Activated CD8-positive, alpha-beta T cell treated with anti-CD3 and anti-CD28 coated beads, Interleukin-2, amount 10 ng/mL, durations not matched to agents 7 days and 5 days (primary cell): ENCODE measurements around the gene HOXD8. TPM values are rescaled to one million over a fixed set of nuclear protein-coding genes. Genes with fewer than 3 reads are reported as not detected.
A peak's percentile ranks its signal among the peaks of the same experiment; 100 is the strongest.

Experiments used
- ATAC-seq: fragments of 150-1000 bp; cut with Tn5 transposase; one replicate; pipeline ENCODE4 v1.10.0; 2021; ENCODE audit warnings: moderate library complexity
- CTCF ChIA-PET: fragments of 350-600 bp; sonication (Branson Sonifier 250); formaldehyde crosslinking; loops from one replicate; lab custom pipeline; 2021; ENCODE audit warnings: antibody characterized with exemption; lab: Charles Lee
- POLR2A ChIA-PET: fragments of 350-600 bp; sonication (Branson Sonifier 250); formaldehyde crosslinking; loops from one replicate; lab custom pipeline; 2021; ENCODE audit warnings: antibody characterized with exemption; lab: Charles Lee
- DNase-seq: peaks from one replicate; pipeline ENCODE4 v3.0.0-alpha.2; 2020
- H3K27ac Mint-ChIP-seq: one replicate; pipeline ENCODE4 v1.8.0; 2021; ENCODE audit warnings: mild to moderate bottlenecking, mixed read lengths
- H3K27me3 Mint-ChIP-seq: one replicate; pipeline ENCODE4 v1.8.0; 2021; ENCODE audit warnings: low read depth, mixed read lengths
- H3K36me3 Mint-ChIP-seq: one replicate; pipeline ENCODE4 v1.8.0; 2021; ENCODE audit warnings: low read depth, mixed read lengths
- H3K4me1 Mint-ChIP-seq: one replicate; pipeline ENCODE4 v1.8.0; 2021; ENCODE audit warnings: low read depth, mixed read lengths
- H3K4me3 Mint-ChIP-seq: one replicate; pipeline ENCODE4 v1.8.0; 2021; ENCODE audit warnings: mild to moderate bottlenecking, mixed read lengths
- H3K9me3 Mint-ChIP-seq: one replicate; pipeline ENCODE4 v1.8.0; 2022; ENCODE audit warnings: mixed read lengths; ENCODE audit not compliant: insufficient read depth
- total RNA-seq, 2 experiments: library from RNA; stranded (reverse); gene quantifications; one replicate each; pipeline ENCODE4 v1.2.3, GENCODE V29; 2021

The HOXD8 gene
- total RNA-seq: not detected

DNA sequence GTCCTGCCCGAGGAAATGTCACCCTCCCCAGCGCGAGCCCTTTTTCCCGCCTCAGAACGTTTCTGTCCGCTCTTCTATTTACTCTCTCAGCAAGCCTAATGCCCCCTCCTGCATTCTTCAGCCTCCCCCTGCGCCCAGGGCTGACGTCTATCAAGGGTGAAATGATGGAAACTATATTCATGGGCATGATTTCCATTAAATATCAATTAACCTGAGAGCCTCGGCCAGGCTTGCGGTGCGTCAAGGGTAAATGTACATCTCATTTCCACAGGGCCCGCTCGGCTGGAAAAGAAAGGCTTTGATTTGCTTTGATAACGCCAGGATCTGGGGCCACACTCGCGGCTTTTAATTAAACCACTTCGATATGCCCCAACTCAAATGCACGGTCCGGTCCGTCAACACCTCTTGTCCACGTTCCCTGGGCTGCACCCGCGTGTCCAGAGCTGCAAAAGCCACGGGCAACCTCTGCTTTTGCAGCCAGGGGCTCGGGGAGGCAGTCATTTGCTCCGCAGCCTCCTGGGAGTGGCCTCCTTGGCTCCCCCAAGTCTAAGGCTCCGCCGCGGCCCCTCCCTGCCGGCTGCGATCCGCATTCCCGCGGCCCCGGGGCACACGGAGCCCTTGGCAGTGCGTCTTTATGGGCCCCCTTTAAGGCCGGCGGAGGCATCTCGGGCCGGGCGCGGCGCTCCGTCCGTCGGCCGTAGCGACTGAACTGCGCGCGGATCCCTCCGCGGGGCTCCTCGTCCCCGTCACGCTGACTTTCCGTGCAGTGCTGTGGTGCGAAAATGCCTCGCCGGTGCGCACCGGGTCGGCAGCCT, at the start of gene HOXD8:
Gene HOXD8 (plus strand): TSS at position 724 of the 815 bp plus-strand sequence. CDS start 662 bp downstream, outside the sequence.
- Mint-ChIP-seq H3K27ac (peak within 1 kb of the TSS; percentile 64), H3K9me3 (no peaks in the 10 kb centered on the region), H3K4me1 (peaks cover 18% of the 10 kb centered on the region), H3K4me3 (peak within 1 kb of the TSS; percentile 30), H3K36me3 (peaks cover 3% of the 10 kb centered on the region), H3K27me3 (peaks cover 79% of the 10 kb centered on the region)
- DNase-seq (no peak), ATAC-seq (no peak)
- ChIA-PET POLR2A (no interaction called here), CTCF (interaction anchor here (3.4 to 4.6 kb wide), 3 partner anchors 425 to 1019 kb away, joined by 25 to 38 read pairs (median 37); no protein-coding TSS in a partner anchor)

DNA sequence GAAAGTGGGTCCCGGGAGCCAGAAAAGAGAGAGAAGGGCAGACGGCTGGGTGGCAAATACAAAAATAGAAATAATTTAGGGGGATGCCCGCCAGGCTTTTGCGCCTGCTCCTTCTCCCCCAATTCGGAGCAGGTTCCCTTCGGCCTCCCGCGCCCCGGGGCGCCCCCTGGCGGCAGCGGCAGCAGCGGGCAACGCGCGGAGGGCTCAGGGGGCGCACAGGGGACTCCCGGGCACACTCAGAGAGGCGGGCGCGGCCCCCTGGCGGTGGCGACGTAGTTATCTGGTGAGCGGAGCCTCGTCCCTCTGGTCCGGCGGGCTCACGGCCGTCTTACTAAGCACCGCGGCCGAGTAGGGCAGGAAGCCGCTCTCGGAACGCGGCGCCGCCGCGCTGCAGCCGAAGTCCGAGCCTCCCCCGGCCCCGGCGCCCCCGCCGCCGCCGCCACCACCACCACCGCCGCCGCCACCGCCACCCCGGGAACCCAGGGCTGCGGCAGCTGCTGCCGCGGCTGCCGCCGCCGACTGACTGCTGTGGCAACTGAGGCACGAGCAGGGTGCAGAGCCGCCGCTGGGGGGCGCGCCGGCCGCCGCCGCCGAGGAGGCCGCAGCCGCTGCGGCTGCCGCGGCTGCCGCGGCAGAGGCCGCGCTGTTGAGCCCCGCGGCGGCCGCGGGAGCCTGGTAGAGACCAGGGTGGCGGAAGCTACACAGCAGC, 49.5 kb upstream of the HOXD8 start:
- H3K9me3 Mint-ChIP-seq: peaks cover 7% of the 10 kb centered on the region
- peak overlapping the region; percentile 54 for H3K4me3 Mint-ChIP-seq
- H3K27ac Mint-ChIP-seq: peak overlapping the region; percentile 70
- H3K27me3 Mint-ChIP-seq: peaks cover 76% of the 10 kb centered on the region
- POLR2A ChIA-PET: no interaction called here
- H3K36me3 Mint-ChIP-seq: peaks cover 21% of the 10 kb centered on the region
- ATAC-seq (no peak), DNase-seq (no peak)
- H3K4me1 Mint-ChIP-seq: peaks cover 12% of the 10 kb centered on the region
- CTCF ChIA-PET: interaction anchor here (0.8 kb wide), 1 partner anchor 390 kb away, joined by 4 read pairs; no protein-coding TSS in a partner anchor

DNA sequence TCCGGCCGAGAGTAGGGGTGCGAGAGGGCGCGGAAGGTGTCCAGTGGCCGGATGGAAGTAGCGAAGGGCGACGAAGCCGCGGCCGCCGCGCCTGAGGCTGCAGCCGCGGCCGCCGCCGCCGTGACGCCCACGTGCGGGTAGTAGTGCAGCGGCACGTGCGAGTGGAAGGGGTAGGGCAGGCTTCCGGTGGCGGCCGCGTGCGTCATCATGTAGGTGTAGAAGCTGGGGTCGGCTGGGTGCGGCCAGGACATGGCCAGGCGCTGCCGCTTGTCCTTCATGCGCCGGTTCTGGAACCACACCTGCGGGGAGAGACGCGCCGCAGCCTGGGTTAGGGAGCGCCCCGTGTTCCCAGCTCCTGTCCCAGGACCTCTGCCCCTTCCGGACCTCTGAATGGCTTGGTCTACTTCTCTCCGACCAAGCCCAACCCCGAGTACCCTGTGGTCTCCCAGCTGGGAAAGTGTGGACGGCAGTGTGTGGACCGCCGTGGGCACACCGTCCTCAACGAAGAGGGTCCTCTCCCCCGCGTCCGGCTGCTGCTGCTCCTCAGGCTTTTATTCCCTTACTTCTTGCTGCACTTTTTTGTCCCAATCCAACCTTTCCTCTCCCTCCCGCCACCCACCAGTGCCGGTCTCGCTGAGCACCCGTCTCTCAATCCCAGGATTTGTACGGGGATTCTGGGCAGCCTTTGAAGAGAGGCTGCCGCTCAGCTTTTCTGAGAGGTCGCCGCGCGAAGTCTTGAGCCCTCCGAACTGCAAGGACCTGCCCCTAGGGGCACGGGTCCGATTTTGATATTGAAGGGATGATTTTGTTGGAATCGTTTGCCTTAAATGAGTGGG, 48.7 kb upstream of the HOXD8 start:
- peaks cover 7% of the 10 kb centered on the region for H3K9me3 Mint-ChIP-seq
- ChIA-PET CTCF (no interaction called here), POLR2A (no interaction called here)
- H3K27ac Mint-ChIP-seq: peak overlapping the region; percentile 72
- ATAC-seq (no peak), DNase-seq (peak; percentile 21)
- peaks cover 74% of the 10 kb centered on the region for H3K27me3 Mint-ChIP-seq
- H3K4me3 Mint-ChIP-seq: peak overlapping the region; percentile 56
- peaks cover 12% of the 10 kb centered on the region for H3K4me1 Mint-ChIP-seq
- H3K36me3 Mint-ChIP-seq: peaks cover 21% of the 10 kb centered on the region

DNA sequence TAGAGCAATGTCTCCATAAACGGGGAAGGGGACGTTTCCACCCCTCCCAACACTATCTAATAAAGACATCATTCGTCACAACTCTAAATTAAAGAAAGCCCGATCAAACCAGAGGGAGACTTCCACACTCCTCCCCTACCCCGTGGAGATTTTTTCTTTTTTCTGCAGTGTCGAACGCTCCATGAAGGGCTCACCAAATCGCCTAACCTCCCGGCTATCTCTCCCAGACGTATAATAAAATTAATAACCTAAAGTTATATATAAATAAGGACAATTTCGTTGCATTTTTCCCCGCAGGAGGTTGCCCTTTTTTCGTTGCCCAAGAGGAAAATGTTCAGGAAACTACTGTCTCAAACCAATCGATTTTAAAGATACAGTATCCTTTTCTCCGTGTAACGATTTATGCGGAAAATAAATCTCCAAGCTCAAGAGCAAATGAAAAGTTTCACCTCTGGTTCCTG, 48.1 kb upstream of the HOXD8 start:
- H3K4me1 Mint-ChIP-seq: peaks cover 14% of the 10 kb centered on the region
- peaks cover 21% of the 10 kb centered on the region for H3K36me3 Mint-ChIP-seq
- H3K4me3 Mint-ChIP-seq: peak overlapping the region; percentile 56
- peaks cover 72% of the 10 kb centered on the region for H3K27me3 Mint-ChIP-seq
- DNase-seq (peak; percentile 16), ATAC-seq (no peak)
- peaks cover 7% of the 10 kb centered on the region for H3K9me3 Mint-ChIP-seq
- H3K27ac Mint-ChIP-seq: peak overlapping the region; percentile 72
- POLR2A ChIA-PET: no interaction called here
- CTCF ChIA-PET: interaction anchor here (1.6 kb wide), 1 partner anchor 23 kb away, joined by 4 read pairs; no protein-coding TSS in a partner anchor

DNA sequence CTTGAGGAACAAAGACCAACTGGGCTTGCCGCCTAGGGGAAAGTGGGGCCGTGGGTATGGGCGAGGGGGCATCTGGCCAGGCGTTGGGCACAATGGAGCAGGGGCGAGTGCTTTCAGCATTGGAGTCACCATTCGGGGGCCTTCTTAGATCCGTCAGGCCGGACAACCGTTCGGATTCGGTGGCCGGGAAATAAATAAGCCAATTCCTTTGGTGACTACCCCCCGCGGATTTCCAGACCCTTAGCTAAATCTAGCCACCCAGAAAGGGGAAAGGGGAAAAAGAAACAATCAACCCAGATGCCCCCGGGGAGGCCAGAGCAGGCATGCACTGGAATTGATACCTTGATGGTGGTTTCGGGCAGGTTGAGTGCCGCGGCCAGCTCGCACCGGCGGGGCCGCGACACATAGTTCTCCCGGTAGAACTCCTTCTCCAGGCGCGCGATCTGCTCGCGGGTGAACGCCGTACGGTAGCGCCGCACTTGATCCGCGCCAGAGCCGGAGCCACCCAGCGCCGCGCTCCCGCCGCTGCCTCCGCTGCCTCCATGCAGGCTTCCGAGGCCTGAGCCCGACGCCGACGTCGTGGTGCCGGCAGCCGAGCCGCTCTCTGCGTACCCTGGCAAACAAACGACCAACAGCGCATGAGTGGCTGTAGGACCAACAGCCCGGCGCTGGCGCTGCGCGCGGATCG, 47.5 kb upstream of the HOXD8 start:
- H3K4me3 Mint-ChIP-seq: peak overlapping the region; percentile 32
- no peak for ATAC-seq
- POLR2A ChIA-PET: no interaction called here
- H3K9me3 Mint-ChIP-seq: peaks cover 7% of the 10 kb centered on the region
- H3K4me1 Mint-ChIP-seq: peaks cover 15% of the 10 kb centered on the region
- peaks cover 22% of the 10 kb centered on the region for H3K36me3 Mint-ChIP-seq
- H3K27ac Mint-ChIP-seq: peak overlapping the region; percentile 72
- peak; percentile 22 for DNase-seq
- H3K27me3 Mint-ChIP-seq: peaks cover 75% of the 10 kb centered on the region
- CTCF ChIA-PET: interaction anchor here (0.9 to 1.6 kb wide), 3 partner anchors 8 to 45 kb away, joined by 3 to 4 read pairs (median 4); no protein-coding TSS in a partner anchor

DNA sequence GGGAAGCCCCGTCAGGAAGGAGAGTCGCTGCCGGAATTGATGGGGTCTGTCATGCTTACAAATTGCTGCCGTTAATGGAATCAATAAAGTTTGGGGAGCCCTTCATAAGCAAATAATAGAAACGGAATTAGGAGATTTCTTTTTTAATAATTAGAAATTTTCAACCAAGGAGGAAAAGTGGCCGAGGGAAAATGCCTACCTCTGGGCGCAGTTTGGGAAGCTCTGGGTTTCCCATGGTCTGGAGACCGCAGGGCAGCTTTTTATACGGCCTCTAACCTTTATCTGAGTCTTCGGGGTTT, 47.0 kb upstream of the HOXD8 start:
- DNase-seq (no peak), ATAC-seq (no peak)
- H3K9me3 Mint-ChIP-seq: peaks cover 7% of the 10 kb centered on the region
- H3K27ac Mint-ChIP-seq: peak overlapping the region; percentile 22
- peaks cover 15% of the 10 kb centered on the region for H3K4me1 Mint-ChIP-seq
- ChIA-PET CTCF (interaction anchor here (0.9 to 1.6 kb wide), 3 partner anchors 9 to 44 kb away, joined by 3 to 4 read pairs (median 4); no protein-coding TSS in a partner anchor), POLR2A (no interaction called here)
- H3K27me3 Mint-ChIP-seq: peaks cover 78% of the 10 kb centered on the region
- H3K36me3 Mint-ChIP-seq: peaks cover 23% of the 10 kb centered on the region
- peak overlapping the region; percentile 28 for H3K4me3 Mint-ChIP-seq

DNA sequence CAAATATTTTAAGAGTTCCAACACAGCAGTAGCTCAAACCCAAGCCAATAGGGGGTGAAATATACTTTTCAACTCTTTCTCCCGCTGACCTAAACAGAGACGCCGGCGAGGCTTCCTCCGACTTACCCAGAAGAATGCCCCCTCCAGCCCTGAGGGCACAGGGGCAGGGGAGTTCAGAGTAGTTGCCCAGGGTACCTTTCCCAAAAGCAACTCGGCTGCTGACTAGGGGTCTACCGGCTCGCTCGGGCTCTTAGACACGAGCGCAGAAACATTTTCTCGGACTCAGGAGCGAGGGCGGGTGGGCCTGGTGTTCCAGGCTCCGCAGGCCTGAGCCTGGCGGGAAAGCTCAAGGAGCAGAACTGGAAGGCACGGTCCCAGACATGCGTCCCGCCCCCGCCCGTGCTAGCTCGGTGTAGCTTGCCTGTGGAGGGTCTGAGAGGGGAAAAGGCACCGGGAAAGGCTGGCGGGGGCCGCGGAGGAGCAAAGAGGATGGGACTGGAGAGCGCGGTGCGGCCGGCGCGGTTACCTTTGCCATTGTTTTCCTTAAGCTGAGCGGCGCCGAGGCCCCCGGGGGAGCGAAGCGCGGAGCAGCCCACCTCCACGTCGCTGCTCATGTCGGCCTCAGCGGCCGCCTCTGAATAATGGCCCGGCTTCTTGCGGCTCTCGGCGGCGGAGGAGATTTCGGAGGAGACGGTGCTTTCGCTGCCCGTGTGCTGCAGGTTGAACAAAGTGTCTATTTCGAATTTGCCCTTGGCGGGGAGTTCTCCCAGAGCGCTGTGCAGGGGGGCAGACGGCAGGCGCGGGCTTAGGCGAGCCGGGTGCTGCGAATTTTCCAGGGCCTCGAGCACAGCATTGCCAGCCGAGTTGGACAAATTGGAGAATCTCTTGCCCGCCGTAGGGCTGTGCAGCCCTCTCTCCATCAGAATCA, 46.4 kb upstream of the HOXD8 start:
- Mint-ChIP-seq H3K4me1 (peaks cover 16% of the 10 kb centered on the region), H3K4me3 (peak overlapping the region; percentile 42), H3K36me3 (peaks cover 23% of the 10 kb centered on the region), H3K9me3 (peaks cover 7% of the 10 kb centered on the region), H3K27ac (peak overlapping the region; percentile 69), H3K27me3 (peaks cover 83% of the 10 kb centered on the region)
- no peak for ATAC-seq
- ChIA-PET CTCF (interaction anchor here (0.9 to 1.6 kb wide), 3 partner anchors 9 to 44 kb away, joined by 3 to 4 read pairs (median 4); no protein-coding TSS in a partner anchor), POLR2A (no interaction called here)
- no peak for DNase-seq

DNA sequence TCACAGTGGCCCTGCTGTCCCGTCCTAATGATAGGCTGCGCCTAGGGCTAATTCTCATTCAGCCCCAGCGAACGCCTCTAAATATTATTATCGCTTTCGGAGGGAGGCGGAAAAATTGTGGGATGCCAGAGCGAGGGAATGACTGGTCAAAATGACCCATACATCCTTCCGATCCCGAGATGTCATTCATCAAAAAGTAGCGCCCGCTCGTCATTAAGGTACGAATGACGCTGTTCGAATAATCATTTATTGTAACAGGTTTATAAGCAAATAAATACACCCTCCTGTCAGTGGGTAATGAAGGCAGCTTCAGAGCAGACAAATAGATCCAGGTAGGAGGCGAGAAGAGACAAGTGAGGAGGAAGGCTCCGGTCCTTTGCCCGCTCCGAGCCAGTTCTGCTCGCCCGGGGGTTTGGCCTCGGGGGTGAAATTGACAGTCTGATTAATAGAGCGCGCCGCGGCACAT, 45.7 kb upstream of the HOXD8 start, which contains the start of gene EVX2:
Gene EVX2 (minus strand): TSS at position 167 of the 466 bp plus-strand sequence. CDS start 186 bp downstream, outside the sequence.
- Mint-ChIP-seq H3K9me3 (peaks cover 7% of the 10 kb centered on the region), H3K36me3 (peaks cover 23% of the 10 kb centered on the region), H3K4me1 (peaks cover 19% of the 10 kb centered on the region), H3K27me3 (peaks cover 83% of the 10 kb centered on the region), H3K27ac (peak within 1 kb of the TSS; percentile 69), H3K4me3 (peak within 1 kb of the TSS; percentile 42)
- no peak for ATAC-seq
- DNase-seq: no peak
- ChIA-PET CTCF (no interaction called here), POLR2A (no interaction called here)

DNA sequence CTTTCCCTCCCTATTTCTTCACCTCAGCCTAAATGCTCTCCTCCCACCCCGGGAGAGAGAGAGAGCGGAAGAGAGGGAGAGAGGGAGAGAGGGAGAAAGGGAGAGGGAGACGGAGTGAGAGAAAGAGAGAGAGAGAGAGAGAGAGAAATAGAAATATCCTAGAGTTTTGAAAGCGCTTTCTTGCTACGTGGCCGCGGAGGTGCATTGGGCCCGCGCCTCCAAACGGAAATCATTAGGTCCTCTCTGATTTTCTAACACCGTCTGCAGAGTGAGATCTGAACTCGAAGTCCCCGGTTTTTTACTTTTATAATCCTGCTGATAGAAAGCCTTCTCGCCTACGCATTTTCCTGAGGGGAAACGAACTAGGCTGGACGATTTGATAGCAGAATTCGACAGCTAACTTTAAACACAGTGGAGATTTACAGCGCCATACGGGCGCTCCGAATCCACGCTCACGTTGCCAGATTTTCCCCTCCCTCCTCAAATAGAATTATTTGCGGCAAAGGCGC, 44.8 kb upstream of the HOXD8 start:
- Mint-ChIP-seq H3K4me3 (no peak overlapping the region), H3K9me3 (peaks cover 7% of the 10 kb centered on the region), H3K27ac (no peak overlapping the region), H3K4me1 (peaks cover 11% of the 10 kb centered on the region), H3K36me3 (peaks cover 17% of the 10 kb centered on the region), H3K27me3 (peaks cover 83% of the 10 kb centered on the region)
- ChIA-PET CTCF (interaction anchor here (1.6 kb wide), 1 partner anchor 13 kb away, joined by 3 read pairs; no protein-coding TSS in a partner anchor), POLR2A (interaction anchor here (0.9 kb wide), 1 partner anchor 77 kb away, joined by 3 read pairs; no protein-coding TSS in a partner anchor)
- DNase-seq (no peak), ATAC-seq (no peak)
